ENCODE data around the gene CBFA2T2. TPM values are rescaled to one million over a fixed set of nuclear protein-coding genes. Genes with fewer than 3 reads are reported as not detected.
"Not testable (repeated sequence)": the region's sequence is repeated elsewhere in the genome, so short reads cannot be mapped to it uniquely, and the experiment has no call there.

Gene CBFA2T2
- total and polyA plus RNA-seq, 12 donors, result 5.3 to 16.7 (median 9.4) TPM

DNA sequence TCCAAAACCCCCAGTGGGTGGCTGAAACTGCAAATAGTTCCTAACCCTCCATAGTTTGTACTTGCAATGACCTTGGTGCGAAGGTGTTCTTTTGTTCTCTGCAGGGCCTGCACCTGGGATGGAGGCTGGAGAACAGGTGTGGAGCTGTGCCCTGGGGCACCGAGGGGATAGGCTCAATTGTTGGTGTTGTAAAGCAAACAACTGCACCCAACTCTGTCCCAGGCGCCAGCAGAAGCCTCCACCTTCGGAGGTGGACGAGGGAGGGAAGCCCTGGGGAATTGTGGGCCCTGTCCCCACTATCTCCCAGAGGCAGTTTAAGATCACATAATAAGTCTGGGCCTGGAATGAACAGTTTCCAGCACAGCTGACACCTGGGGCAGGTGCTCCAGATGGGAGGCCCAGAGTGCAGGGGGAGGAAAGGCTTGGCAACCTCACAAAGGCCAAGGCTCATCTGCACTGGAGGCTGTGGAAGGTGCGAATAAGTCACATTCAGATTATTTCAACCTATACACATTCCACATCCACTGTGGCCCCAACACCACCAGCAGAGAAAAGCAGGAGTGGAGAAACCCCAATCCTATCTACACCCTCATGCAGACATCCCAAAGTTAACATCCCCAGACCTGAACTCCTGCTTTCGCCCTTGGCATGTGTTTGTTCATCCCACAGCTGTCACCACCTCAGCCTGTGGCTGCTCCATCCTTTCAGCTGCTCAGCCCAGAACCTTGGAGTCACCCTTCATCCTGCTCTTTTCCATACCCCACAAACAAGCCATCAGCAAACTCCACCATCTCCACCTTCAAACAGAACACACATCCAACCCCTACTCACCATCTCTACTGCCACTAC is 12.3 kb upstream of the CBFA2T2 start:
- intact Hi-C loops (cut with DNase I), result no loop called here

DNA sequence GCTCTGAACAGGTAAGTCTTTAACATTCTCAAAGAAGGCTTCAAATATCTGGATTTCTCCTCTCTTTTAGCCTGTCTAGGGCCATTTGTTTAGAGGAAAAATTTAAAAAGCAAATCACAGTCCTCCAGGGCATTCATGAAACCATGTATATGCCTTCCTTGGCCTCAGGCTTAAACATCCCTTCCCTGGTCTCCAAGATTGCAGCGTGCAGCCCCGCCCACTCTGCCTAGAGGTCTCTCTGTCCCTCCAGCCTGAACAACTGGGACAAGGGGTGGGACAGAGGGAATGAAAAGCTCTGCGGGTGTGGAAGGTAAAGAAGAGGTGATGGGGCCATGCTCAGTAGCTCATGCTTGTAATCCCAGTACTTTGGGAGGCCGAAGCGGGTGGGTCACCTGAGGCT is 9.8 kb upstream of the CBFA2T2 start:
- H3K27me3 ChIP-seq, result no peaks in the 10 kb centered on the region
- H3K4me3 ChIP-seq, result no peak overlapping the region
- 83 to 97% (median 95%) methylated on average over 5 of the region's 5 CpGs for WGBS, 4 donors
- H3K27ac ChIP-seq, result no peak overlapping the region
- TF ChIP-seq POLR2A (IDR thresholded peaks at IDR 0.05), result no peak
- TF ChIP-seq CTCF (IDR thresholded peaks at IDR 0.05), result no peak
- intact Hi-C loops (cut with DNase I), result no loop called here
- no peaks in the 10 kb centered on the region for H3K4me1 ChIP-seq (replicated peaks in 1 of 2)
- DNase-seq, result no peak
- H3K9me3 ChIP-seq (replicated peaks in 1 of 3), result no peaks in the 10 kb centered on the region
- H3K36me3 ChIP-seq (replicated peaks in 1 of 2), result no peaks in the 10 kb centered on the region

More for the DNA sequence above, 12.3 kb upstream of the CBFA2T2 start:
- TF ChIP-seq POLR2A (IDR thresholded peaks at IDR 0.05), result no peak
- no peak for TF ChIP-seq CTCF (IDR thresholded peaks at IDR 0.05)
- Histone ChIP-seq H3K9me3 (replicated peaks in 1 of 3) (no peaks in the 10 kb centered on the region), H3K27me3 (no peaks in the 10 kb centered on the region), H3K4me3 (no peak overlapping the region), H3K36me3 (replicated peaks in 1 of 2) (no peaks in the 10 kb centered on the region), H3K4me1 (replicated peaks in 1 of 2) (no peaks in the 10 kb centered on the region), H3K27ac (no peak overlapping the region)
- no peak for DNase-seq
- 82 to 100% (median 86%) methylated on average over 3 to 7 of the region's 7 CpGs for WGBS, 4 donors

GRCh38 chr20:33481431-33481941 is 8.4 kb upstream of the CBFA2T2 start:
- Histone ChIP-seq H3K4me3 (no peak overlapping the region), H3K36me3 (replicated peaks in 1 of 2) (no peaks in the 10 kb centered on the region), H3K27ac (no peak overlapping the region), H3K9me3 (replicated peaks in 1 of 3) (no peaks in the 10 kb centered on the region), H3K4me1 (replicated peaks in 1 of 2) (no peaks in the 10 kb centered on the region), H3K27me3 (no peaks in the 10 kb centered on the region)
- DNase-seq, result no peak
- WGBS, 4 donors, result 92 to 94% (median 93%) methylated on average over 8 of the region's 8 CpGs
- TF ChIP-seq POLR2A (IDR thresholded peaks at IDR 0.05), result no peak
- TF ChIP-seq CTCF (IDR thresholded peaks at IDR 0.05), result no peak
- intact Hi-C loops (cut with DNase I), result no loop called here

DNA sequence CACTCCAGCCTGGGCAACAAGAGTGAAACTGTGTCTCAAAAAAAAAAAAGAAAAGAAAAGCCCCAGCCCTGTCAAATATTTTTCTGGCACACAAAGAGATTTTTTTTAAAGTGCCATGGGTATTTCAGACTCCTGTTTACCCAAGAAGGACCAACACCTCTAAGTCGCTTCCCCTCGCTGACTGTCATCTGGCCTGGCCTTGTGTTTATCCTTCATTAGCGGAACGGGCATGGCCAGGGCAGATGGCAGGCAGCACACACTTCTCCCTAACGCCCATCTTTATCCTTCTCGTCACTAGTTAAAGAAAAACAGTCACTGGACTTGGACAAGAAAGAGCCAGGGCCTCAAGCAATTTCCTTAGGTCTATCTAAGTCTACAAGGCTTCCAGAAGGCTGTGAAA is 7.3 kb upstream of the CBFA2T2 start:
- no peak for TF ChIP-seq CTCF (IDR thresholded peaks at IDR 0.05)
- TF ChIP-seq POLR2A (IDR thresholded peaks at IDR 0.05), result no peak
- H3K27ac ChIP-seq, result no peak overlapping the region
- 50 to 61% (median 57%) methylated on average over 6 of the region's 6 CpGs for WGBS, 4 donors
- no peak overlapping the region for H3K4me3 ChIP-seq
- intact Hi-C loops (cut with DNase I), result no loop called here
- H3K27me3 ChIP-seq, result no peaks in the 10 kb centered on the region
- no peaks in the 10 kb centered on the region for H3K4me1 ChIP-seq (replicated peaks in 1 of 2)
- no peak for DNase-seq
- no peaks in the 10 kb centered on the region for H3K36me3 ChIP-seq (replicated peaks in 1 of 2)
- H3K9me3 ChIP-seq (replicated peaks in 1 of 3), result no peaks in the 10 kb centered on the region

DNA sequence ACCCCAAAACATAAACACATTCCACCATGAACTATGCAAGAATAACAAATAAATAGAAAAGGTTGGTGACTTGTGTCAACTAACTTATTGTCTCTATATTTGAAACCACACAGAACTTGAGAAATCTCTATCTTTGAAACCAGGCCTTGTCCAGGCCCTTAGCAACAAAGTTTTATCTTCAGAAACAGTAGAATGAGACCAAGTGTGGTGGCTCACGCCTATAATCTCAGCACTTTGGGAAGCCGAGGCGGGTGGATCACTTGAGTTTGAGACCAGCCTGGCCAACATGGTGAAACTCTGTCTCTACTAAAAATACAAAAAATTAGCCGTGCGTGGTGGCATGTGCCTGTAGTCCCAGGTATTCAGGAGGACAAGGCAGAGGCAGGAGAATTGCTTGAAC is 6.7 kb upstream of the CBFA2T2 start:
- H3K9me3 ChIP-seq (replicated peaks in 1 of 3); H3K27ac ChIP-seq; intact Hi-C loops (cut with DNase I); H3K36me3 ChIP-seq (replicated peaks in 1 of 2); H3K27me3 ChIP-seq; H3K4me3 ChIP-seq; H3K4me1 ChIP-seq (replicated peaks in 1 of 2); DNase-seq: not testable (repeated sequence)
- 96 to 99% (median 97%) methylated on average over 5 of the region's 5 CpGs for WGBS, 4 donors
